ENCODE measurements around the gene C1orf50.

GRCh38 chr1:42784946-42785693, 18.1 kb downstream of the C1orf50 start, which contains the start of gene TMEM269:
- TF ChIP-seq CTCF (conservative IDR thresholded peaks at IDR 0.05) (no peak), EZH2 (IDR thresholded peaks at IDR 0.05; ENCODE audit: low read depth) (no peak)

Measured in PC-9 (cell line).